NCI-H2227 treated with DMSO at 0.1 percent for 48 hours (cell line): ENCODE measurements around the gene TRMT10B.

Experiments used
- DNase-seq: peaks from one replicate; lab custom pipeline; 2025; lab: John Stamatoyannopoulos, UW

TRMT10B gene

GRCh38 chr9:37753489-37754190 lies at the start of gene TRMT10B:
Gene TRMT10B (plus strand): TSS chr9:37753805. CDS start chr9:37761932, 8,127 bp downstream.
- peak; percentile 72 for DNase-seq

- DNase-seq: no peak
Observed at GRCh38 chr9:37705787-37706186, 47.8 kb upstream of the TRMT10B start.

- DNase-seq: no peak
Observed at GRCh38 chr9:37706290-37706689, 47.3 kb upstream of the TRMT10B start.

GRCh38 chr9:37707748-37708147 lies 45.9 kb upstream of the TRMT10B start:
- no peak for DNase-seq

GRCh38 chr9:37710046-37710445 lies 43.6 kb upstream of the TRMT10B start:
- DNase-seq: no peak

- DNase-seq: no peak
Observed at GRCh38 chr9:37715260-37715659, 38.3 kb upstream of the TRMT10B start.

GRCh38 chr9:37715991-37716505 lies 37.6 kb upstream of the TRMT10B start:
- DNase-seq: no peak

GRCh38 chr9:37719526-37719925 lies 34.1 kb upstream of the TRMT10B start:
- no peak for DNase-seq

- no peak for DNase-seq
Observed at GRCh38 chr9:37727013-37727412, 26.6 kb upstream of the TRMT10B start.

- DNase-seq: no peak
Observed at GRCh38 chr9:37729499-37729898, 24.1 kb upstream of the TRMT10B start.

GRCh38 chr9:37730256-37730655 lies 23.3 kb upstream of the TRMT10B start:
- DNase-seq: no peak

- no peak for DNase-seq
Observed at GRCh38 chr9:37730839-37731238, 22.8 kb upstream of the TRMT10B start.

GRCh38 chr9:37732086-37732741 lies 21.4 kb upstream of the TRMT10B start:
- no peak for DNase-seq

GRCh38 chr9:37732952-37733351 lies 20.7 kb upstream of the TRMT10B start:
- DNase-seq: no peak

- no peak for DNase-seq
Observed at GRCh38 chr9:37739222-37739621, 14.4 kb upstream of the TRMT10B start.

- DNase-seq: no peak
Observed at GRCh38 chr9:37740128-37740527, 13.5 kb upstream of the TRMT10B start.

GRCh38 chr9:37740631-37741328 lies 12.8 kb upstream of the TRMT10B start:
- DNase-seq: no peak

GRCh38 chr9:37745970-37746369 lies 7.6 kb upstream of the TRMT10B start:
- DNase-seq: no peak

- DNase-seq: no peak
Observed at GRCh38 chr9:37746448-37747270, 6.9 kb upstream of the TRMT10B start.

GRCh38 chr9:37747271-37747753 lies 6.3 kb upstream of the TRMT10B start:
- peak; percentile 13 for DNase-seq

- DNase-seq: no peak
Observed at GRCh38 chr9:37749129-37749528, 4.5 kb upstream of the TRMT10B start.

- no peak for DNase-seq
Observed at GRCh38 chr9:37751186-37751585, 2.4 kb upstream of the TRMT10B start.
